ENCODE measurements around the gene RAC2.
"Not testable (repeated sequence)": the region's sequence is repeated elsewhere in the genome, so short reads cannot be mapped to it uniquely, and the experiment has no call there.

RAC2 gene

DNA sequence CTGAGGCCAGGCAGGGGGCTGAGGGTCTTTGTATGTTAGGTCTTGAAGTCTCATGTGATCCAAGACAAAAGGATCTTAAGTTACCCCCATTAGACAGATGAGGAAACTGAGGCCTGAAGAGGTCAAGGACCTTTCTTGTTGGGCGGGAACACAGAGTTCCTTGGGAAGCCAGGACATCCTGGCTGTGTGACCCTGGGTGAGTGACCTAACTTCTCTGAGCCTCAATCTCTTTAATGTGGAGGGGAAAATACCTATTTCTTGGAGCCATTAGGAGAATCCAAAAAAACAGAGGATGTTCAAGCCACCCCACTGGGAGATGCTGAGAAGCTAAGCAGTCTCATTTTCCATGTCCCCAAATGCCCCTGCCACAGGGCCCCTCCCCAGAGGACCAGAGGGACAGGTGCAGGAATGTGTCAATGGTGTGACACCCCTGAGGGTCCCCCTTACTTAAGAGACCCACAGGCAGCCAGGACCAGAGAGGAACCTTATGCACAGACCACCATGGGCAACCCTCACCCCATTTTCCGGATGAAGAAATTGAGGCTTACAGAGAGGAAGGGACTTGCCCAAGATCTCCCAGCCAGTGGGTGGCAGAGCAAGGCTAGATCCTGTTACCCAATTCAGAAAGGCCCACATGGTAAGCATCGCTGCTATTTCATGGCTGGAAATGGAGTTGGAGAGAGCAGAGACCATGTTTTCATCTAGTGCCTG is 8.0 kb downstream of the RAC2 start:
- no peak for DNase-seq (ENCODE audit: low read depth in 3 of 3, low spot score in 1 of 3)

DNA sequence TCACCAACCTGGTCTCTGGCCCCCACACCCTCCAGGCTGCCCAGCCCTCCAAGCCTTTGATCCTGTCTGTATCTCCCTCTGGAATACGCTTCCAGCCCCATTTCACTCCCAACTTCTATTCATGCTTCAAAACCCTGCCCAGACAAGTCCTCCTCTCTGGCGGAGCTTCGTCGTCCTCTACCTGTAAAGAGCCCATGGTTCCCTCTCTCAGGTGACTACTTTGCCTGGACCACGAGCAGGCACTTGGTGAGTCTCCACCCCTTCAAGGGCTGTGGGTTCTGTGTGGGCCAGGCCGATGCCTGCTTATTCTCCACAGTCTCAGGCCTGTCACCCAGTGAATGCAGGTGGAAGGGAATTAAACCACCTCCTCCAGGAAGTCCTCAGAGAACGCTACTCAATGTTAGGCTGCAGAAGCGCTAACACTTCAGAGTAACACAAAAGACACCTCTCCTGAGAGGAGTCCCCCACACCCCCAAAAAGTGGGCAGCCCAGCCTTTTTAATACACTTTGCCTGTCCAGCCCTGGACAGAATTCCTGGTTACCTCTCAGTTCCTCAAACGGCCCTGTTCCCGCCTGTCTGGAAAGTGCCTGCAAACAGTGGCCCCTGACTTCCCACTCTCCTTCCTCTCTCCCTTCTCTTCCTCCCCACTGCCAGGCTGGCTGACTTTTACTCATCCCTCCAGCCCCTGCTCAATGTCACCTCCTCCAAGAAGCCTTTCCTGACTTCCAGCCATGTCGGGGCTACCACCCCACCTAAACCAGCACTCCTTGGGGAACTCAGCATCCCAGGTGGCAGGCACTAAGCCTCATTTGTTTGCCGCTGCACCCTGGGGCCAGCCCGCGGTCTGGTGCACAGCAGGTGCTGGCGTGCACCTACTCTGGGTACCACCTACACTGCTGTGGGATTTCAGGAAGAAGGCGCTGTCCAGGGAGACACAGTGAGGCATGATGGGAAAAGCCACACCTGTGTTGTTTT is 9.0 kb downstream of the RAC2 start:
- no peak for DNase-seq (ENCODE audit: low read depth in 3 of 3, low spot score in 1 of 3)

DNA sequence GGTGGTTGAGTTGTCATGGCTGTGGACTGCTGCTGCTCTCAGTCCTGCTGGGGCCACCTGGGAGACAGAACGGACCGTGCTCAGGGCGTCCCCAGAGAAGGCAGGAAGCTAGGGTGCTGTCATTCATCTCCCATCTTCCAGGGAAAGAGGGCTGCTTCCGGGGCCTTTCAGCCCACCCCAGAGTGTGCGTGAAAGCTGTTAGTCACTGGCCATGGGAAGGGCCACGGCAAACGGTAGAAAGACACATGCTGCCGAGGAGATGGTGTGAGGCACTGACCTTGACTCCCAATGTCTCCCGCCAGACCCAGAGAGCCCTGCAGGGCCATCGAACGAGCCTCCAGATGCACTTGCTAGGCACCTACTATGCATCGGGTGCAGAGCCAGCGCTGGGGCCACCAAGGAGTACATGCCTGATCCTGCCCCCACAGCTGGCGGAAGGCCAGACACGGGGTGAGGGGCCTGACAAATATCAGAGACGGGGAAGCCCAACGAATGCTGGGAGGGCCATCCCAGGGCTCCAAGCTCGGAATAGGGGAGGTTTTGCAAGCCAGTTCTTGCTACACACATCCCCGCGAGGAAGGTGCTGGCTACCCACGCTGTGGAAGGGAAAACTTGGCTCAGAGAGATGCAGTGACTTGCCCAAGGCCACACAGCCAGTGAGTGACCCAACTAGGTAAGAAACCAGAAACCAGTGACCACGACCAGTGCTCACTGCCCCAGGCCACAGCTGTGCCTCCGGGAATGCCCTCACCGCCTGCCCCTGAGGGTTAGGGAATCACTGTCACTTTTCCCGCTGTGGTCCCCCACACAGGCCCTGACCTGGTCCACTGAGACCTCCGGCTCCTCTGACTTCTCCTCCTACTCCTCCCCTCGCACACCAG is 10.1 kb downstream of the RAC2 start:
- DNase-seq (ENCODE audit: low read depth in 3 of 3, low spot score in 1 of 3), result no peak

DNA sequence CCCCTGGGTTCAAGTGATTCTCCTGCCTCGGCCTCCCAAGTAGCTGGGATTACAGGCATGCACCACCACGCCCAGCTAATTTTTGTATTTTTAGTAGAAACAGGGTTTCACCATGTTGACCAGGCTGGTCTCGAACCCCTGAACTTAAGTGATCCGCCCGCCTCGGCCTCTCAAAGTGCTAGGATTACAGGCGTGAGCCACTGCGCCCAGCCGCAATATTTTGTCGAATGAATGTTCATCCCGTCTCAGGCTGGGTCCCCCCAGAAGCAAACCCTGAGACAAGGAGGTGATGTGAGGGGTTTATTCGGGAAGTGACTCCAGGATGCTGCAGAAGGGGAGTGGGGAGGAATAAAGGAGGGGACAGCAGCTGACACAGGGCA is 10.7 kb downstream of the RAC2 start:
- DNase-seq (ENCODE audit: low read depth in 3 of 3, low spot score in 1 of 3), result not testable (repeated sequence)

DNA sequence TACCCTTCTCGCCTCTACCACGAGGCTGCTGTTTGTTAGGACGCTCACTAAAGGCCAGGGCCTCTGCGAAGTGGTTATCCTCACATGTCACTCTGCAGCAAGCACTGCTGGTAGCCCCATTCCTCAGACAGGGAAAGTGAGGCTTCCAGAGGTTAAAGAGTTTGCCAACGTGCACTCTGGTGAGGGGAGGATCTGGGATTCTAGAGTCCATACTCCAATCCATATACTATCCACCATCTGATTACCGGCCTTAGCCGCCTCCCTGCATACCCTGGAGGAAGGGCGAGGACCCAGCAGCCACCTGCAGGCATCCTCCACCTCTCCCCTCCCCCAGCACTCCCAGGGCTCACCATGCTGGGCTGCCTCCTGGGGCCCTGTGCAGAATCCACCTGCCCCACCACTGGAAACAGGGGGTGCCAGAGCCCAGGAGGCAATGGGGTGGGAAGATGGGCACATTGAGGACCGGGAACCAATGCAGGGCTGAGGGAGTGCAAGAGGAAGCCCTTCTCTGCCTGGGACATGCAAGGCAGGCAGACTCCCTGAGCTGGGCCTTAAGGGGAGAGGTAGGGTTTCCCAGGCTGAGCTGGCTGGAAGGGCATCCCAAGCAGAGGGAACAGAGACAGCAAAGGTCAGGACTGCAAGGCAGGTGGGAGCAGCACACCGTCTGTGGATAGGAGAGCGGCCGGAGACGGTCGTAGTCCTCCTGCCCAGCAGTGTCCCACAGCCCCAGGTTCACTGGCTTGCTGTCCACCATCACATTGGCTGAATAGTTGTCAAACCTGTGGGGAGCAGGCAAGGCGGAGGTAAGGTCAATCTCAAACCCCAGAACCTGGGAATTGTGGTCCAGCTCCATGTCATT is 11.7 kb downstream of the RAC2 start:
- DNase-seq (ENCODE audit: low read depth in 3 of 3, low spot score in 1 of 3), result no peak

DNA sequence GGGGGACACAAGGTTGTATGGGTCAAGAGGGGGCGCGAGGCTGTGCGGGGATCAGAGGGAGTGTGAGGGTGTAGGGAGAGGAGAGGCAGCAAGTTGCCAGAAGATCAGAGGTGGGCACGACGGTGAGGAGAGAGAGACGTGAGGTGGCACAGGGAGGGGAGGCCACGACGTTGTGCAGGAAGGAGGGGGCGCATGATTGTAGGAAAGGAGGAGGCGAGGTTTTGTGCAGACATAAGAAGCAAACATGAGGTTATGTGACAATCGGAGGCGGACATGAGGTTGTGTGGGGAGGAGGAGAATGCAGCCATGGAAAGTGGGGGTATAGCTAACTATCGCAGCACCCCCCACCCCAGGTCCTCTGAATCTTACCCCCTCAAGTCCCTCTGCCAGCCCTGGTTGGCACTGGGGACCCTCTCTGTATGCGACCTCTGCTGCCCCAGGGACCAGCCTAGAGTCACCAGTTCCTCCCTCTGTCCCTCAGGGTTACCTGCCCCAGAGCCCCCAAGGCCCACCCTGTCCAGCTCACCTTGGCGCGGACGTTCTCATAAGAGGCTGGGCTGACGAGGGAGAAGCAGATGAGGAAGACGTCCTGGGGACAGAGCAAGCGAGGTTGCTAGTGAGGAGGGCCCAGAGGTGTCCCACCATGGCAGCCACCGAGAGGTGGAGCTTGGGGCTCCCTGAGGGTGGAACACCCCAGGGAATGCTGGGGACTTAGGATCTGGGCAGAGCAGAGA is 12.5 kb downstream of the RAC2 start:
- no peak for DNase-seq (ENCODE audit: low read depth in 3 of 3, low spot score in 1 of 3)

DNA sequence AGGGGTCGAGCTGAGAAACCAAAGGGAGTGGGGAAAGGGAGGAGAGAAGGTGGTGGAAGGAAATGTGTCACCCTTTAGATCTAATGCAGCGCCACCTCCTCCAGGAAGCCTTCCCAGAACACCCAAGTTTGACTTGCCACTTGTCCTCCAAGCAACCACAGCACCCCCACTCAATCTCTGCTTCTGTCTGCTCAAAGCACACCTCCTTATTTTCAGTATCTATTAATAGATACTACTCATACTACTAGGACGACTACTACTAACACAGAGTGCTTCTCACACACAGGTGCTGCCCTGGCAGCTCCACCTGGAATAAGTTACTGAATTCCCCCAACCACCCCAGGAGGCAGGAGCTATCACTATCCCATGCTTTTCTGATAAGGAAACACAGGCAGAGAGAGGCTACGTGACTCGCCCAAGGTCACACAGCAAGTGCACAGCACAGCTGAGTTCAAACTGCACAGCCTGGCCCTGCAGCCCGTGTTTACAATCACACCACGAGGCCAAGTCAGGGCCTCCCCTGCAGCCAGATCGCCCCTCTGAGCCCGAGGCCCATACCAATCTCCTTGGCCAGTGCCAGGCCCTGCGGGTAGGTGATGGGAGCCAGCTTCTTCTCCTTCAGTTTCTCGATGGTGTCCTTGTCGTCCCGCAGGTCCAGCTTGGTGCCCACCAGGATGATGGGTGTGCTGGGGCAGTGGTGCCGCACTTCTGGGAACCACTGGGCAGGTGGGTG is 13.2 kb downstream of the RAC2 start:
- DNase-seq (ENCODE audit: low read depth in 3 of 3, low spot score in 1 of 3), result no peak

DNA sequence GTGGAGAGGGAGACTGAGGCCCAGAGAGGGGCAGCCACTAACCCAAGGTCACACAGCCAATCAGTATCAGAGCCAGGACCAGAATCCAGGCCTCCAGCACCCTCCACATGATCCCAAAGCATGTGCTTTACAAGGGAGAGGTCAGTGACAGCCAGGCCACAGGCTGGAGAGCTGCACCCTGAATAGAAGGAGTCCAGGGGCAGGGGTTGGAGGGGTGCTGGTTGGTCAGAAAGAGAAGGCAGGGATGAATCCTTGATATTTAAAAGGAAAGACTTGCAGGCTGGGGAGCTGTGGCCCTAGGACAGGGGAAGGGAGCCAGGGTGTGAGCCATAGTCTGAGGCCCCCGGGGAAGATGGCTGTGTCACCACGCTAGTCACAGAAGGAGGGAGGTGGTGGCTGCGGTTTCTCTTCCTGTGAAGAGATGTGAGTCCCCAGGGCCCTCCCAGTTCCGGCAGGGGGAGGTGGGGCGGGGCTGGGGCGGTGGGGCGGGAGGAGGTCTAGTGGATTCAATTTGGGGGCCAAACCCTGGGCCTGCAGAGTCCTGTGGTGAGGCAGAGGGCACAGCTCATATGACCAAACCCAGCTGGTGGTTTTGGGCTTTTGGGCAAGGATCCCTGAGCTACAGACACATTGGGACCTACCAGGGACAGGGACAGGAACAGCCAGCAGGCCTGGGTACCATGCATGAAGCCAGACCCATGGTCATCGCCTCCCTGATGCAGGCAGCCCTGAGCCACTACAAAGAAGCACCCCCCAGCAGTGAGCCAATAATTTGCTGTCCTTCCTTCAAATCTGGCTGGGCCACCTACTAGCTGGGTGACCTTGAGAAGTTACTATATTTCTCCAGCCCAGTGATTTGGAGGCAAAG is 14.0 kb downstream of the RAC2 start:
- DNase-seq (ENCODE audit: low read depth in 3 of 3, low spot score in 1 of 3), result peak; percentile 77 to 79 (median 78)

DNA sequence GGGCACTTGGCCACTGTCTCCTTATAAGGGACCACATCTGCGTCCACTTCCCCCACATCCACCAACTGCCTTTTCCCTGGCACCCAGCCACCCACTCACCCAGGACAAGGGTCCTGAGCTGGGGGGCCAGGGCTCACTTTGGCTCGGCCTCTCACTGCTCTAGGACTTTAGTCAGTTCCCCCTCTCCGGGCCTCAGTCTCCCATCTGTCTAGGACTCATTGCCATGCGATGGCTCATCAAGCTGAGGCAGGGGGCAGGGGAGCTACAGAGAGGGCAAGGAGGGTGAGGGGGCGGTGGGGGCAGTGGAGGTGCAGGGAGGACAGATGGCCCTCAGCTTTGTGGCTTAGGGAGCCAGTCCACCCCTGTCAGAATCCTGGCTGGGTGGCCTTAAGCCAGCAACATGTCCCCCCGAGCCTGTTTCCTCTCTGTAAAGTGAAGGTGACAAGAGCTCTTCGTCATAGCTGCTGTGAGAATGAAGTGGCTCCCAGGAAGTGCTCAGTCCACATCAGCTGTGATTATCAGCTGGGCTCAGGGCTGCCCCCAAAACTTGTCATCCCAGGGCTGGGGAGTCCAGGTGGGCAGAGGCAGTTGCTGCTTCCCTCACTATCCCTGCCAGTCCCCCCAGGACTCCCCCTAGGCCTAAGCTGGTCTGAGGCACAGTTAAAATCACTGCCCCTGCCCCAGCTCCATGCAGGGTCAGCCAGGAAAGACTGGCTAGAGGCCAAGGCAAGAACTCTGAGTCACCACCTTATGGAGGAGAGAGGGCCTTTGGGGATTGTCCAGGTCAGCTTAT is 14.9 kb downstream of the RAC2 start:
- DNase-seq (ENCODE audit: low read depth in 3 of 3, low spot score in 1 of 3), result no peak

DNA sequence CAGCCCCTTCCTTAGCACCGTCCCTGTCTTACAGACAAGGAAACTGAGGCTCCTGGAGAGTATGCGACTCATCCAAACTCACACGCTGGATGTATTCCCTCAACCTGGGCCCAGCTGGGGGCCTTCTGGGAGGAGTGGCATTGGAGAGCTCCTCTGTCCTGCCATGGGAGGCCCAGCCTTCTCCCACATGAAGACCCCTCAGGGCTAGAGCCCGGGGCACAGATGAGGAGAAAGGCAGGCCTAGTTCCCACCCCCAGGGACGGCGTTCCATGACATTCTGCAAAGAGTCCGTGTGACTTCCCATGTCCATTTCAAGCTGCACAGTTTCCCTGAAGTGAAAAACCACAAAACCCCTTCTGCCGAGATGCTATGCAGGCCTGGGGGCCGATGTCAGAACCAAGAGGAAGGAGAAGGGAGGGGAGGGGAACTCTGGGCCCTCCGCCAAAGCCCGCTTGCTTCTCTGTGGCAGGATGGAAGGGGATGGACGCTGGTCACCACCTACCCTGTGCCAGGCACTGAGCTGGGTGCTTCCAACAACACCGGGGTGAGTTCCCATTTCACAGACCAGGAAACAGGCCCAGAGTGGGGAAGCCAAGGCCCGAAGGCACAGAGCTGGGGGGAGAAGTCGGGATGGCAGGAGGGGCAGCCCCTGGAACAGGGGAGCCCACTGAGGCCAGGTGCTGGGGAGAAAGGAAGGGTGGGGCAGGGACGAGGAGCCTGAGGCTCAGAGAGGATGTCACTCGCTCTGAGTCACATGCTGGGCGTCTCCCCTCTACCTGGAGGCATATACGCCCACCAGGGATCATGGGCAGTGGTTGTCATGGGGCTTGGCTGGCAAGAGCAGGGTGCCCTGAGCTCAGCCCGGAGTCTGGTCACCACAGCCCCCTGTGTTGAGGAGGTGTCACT is 15.7 kb downstream of the RAC2 start:
- DNase-seq (ENCODE audit: low read depth in 3 of 3, low spot score in 1 of 3), result no peak

DNA sequence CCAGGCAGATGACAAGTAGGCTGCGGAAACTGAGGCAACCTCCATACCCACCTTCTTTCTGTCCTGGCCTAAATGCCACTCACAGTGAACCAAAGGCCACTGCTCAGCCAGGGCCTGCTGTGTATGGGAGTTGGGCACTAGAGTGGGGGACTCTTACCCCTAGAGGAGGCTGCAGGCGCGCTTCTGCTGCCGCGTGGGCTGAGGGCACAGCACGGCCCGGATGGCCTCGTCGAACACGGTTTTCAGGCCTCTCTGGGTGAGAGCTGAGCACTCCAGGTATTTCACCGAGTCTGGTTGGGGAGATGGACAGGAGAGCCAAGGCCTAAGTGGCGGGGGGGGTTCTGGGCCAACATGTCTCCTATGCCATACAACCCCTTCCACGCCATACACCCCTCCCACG is 17.6 kb downstream of the RAC2 start:
- no peak for DNase-seq (ENCODE audit: low read depth in 3 of 3, low spot score in 1 of 3)

DNA sequence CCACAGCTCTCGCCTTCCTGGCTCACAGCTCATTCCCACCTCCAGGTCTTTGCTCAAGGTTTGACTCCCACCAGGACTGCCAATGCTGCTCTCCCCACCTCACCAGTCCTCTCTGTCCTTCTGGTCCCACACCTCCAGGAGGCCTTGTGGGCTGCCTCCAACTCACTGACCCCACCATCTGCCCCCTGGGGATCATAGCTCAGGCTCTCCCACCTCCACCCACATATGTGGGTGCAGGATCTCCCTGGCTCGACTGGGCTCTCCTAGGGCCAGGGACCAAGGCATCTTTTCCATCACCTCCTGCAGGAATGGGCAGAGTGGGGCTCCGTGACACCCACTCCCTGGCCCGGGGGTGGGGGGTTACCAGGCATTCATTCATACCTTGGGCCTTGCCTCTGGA is 18.0 kb downstream of the RAC2 start:
- DNase-seq (ENCODE audit: low read depth in 3 of 3, low spot score in 1 of 3), result no peak

DNA sequence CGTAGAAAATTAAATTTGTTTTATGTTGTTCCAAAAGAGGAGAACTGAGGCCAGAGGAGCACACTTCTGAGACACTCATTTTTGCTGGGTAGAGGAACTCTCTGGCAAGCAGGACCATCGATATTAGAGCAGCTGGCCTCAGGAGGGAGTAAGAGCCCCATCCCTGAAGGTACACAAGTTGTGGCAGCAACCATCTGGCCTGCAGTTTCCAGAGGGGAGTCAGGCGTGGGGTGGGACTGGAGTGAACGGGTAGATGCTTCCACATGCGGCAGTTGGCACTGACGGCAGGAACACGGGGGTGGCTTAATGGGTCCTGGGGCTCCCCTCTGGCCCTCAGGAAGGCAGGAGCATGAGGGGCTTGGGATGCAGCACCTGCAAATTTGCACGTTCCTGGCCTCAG is 18.6 kb downstream of the RAC2 start:
- DNase-seq (ENCODE audit: low read depth in 3 of 3, low spot score in 1 of 3), result no peak

DNA sequence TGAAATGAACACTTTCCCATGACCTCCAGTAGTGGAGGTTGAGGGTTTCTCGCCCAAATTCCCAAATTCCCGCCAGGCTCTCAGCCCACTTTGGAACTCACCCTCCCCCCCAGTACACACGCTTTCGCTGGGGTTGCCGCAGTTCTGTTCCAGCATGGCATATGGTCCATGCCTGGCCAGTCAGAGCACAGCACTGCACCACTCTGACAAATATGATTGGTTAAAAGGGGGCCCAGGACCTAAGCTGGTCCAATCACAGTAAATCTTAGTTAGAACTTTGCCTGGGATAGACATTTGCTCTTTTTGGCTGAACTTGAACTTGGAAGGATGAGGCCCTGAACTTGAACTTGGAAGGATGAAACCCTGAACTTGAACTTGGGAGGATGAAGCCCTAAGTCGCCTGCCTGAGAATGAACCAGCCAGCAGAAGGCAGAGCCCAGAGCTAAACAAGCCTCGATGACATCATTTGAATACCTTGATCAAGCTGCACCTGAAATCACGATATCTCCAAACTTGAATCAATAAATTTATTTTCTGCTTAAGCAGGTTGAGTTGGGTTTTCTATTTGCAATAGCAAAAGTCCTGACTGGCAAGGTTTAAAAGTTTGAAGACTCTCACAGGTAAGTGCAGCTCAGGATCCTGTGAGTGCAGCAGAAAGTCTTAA is 19.2 kb downstream of the RAC2 start:
- no peak for DNase-seq (ENCODE audit: low read depth in 3 of 3, low spot score in 1 of 3)

DNA sequence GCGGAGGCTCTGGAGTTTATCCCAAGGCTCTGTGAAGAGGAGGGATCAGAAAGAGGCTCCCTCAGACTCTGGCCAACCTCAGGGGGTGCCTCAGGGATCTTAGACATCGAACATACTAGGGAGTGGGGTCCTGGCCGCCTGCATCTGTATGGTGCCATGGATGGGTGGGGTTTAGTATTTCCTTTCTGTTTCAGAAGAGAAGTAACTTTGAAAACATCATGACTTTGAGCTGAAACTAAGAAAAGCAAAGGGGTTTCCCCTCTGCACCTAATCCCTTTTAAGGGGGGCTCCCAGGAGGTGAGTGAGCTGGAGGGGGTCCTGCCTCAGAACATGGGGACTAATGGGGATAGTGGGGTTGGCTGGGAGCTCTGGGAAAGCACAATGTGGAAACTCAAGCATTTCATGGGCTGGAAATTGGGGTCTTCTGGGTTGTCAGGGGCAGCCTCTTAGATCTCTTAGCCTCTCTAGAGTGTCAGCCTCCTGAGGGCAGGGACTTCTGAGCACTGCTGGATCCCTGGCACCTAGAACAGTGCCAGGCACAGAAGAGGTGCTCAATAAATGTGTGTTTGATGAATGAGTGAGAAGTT is 20.0 kb downstream of the RAC2 start:
- no peak for DNase-seq (ENCODE audit: low read depth in 3 of 3, low spot score in 1 of 3)
